HG02885 (cell line): ENCODE data around the gene SCFD1.
"Not testable (repeated sequence)": the region's sequence is repeated elsewhere in the genome, so short reads cannot be mapped to it uniquely, and the experiment has no call there.

Experiments used
- ATAC-seq: cut with Tn5 transposase; IDR thresholded peaks from one replicate; pipeline ENCODE4 v1.9.1; 2021; ENCODE audit warnings: mild to moderate bottlenecking; ENCODE audit not compliant: unreplicated experiment, poor library complexity

SCFD1 gene

GRCh38 chr14:30657050-30657449, 34.9 kb downstream of the SCFD1 start:
- ATAC-seq = no peak

DNA sequence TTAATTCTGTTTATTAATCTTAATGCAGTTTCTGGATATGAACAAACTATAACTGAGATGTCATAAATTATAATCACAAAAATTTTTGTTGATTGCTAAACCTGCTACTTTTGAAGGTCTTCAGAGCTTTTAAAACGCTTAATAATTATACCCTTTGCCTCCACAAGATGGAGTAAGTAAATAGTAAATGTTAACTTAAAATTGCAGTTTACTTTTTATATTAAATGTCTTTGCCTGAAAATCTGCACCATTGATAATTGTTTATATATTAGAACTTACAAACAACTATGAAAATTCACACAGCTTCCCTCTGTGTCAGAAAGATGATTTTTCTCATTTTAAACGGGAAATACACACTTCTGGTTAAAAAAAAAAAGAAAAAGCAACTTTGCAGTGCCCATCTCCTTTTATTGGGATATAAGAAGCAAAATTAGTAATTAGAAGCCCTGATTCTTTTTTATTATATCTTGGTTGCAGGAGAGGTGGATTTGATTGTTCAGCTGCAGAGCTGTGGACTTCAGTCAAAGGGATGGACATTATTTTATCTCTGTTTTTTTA, 35.6 kb downstream of the SCFD1 start:
- ATAC-seq = no peak

DNA sequence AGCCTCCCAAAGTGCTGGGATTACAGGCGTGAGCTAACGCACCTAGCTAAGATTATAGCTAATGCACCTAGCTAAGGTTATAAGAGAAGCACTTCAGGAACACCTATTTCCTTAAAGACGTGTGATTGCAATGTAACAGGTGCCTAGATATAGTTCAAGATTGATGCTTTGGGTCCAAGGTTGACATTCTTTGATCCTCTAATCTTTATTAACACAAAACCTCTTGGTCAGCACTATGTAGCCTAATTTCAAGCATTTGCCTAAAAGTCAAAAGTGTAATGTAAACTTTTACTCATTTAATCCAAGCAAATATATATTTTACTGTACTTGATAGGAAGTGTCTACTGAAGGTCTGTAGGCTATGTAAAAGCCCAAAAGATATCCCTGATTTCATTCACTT, 36.5 kb downstream of the SCFD1 start:
- no peak for ATAC-seq

DNA sequence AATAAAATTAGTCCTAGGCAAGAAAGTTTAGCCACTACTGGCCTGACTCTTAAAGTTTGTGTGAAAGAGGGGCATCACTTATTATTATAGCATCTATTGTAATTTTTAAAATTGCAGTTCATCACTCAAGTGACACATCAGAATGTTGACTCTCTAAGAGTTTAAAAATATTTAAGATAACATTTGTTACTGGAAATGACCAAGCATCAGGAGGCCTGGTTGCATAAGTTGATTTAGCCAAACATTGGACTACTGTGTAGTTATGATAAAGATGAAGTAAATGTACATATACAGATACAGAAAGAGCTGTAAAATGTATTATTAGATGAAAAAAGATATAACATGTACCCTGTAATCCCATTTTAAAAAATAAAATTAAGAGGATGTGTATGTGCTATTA, 47.5 kb downstream of the SCFD1 start:
- no peak for ATAC-seq

GRCh38 chr14:30673071-30673470, 51.0 kb downstream of the SCFD1 start:
- no peak for ATAC-seq

- ATAC-seq = no peak
Observed at GRCh38 chr14:30678926-30679431, 56.9 kb downstream of the SCFD1 start.

- no peak for ATAC-seq
Observed at GRCh38 chr14:30680036-30680435, 57.9 kb downstream of the SCFD1 start.

DNA sequence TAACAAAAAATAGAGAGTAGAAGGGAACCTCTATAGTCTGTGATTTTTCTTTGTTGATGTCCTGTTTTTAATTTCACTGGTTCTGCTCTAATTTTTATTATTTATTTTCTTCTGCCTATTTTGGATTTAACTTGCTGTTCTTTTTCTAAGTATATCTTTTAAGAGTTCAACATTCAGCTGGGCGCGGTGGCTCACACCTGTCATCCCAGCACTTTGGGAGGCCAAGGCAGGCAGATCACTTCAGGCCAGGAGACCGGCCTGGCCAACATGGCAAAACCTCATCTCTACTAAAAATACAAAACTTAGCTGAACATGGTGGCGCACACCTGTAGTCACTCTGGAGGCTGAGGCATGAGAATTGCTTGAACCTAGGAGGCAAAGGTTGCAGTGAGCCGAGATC, 58.7 kb downstream of the SCFD1 start:
- ATAC-seq = not testable (repeated sequence)

DNA sequence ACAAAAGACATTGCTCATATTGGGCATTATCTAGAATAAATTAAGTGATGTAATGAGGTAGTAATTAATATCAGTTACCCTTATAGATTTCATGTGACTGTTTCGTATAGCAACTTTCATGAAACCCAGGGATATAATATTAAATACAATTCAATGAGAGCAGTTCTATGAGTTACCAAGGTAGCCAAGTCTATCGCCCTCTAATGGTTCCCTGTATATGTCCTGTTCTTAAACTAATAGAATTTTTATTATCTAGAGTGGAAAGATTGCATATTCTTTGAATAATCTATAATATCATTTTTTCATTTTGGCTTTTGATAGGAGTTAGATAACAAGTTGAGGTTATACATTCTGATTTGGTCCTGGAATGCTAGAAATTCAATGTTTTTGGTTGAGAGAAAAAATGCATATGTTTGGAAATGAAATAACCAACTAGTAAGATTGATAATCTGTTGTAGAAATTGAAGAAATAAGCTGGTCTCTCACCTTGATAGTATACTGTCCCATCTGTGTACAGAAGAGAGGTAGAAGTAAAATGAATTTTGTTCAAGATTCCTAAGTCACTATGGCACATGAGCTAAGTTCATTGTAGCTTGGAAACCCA, 59.7 kb downstream of the SCFD1 start:
- no peak for ATAC-seq

DNA sequence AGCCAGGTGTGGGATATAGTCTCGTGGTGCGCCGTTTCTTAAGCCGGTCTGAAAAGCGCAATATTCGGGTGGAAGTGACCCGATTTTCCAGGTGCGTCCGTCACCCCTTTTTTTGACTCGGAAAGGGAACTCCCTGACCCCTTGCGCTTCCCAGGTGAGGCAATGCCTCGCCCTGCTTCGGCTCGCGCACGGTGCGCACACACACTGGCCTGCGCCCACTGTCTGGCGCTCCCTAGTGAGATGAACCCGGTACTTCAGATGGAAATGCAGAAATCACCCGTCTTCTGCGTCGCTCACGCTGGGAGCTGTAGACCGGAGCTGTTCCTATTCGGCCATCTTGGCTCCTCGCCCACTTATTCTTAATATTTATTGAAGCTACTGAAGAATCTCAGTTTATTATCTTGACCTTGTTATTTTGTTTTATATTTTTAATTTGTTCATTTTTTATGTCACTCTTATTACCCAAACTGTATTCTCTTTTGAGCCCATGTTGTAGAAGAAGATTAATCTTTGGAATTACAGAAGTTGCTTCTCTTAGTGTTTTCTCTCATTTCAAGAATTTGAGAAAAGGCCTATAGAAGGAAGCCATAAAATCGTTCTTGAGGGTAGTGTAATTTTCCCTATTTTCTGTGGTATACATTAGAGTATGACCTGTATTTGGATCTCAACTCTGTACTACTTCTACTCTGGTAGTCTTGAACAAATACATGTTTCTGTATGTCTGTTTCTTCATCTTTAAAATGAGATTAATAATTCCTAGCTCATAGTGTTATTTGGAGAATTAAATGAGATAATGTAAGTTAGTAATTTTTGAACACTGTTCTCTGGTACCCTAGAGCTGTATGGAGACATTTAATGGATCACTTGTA, 68.6 kb downstream of the SCFD1 start:
- not testable (repeated sequence) for ATAC-seq

GRCh38 chr14:30691751-30692398, 69.8 kb downstream of the SCFD1 start:
- ATAC-seq = no peak

- ATAC-seq = no peak
Observed at GRCh38 chr14:30692669-30693068, 70.5 kb downstream of the SCFD1 start.

GRCh38 chr14:30698463-30698862, 76.3 kb downstream of the SCFD1 start:
- no peak for ATAC-seq

DNA sequence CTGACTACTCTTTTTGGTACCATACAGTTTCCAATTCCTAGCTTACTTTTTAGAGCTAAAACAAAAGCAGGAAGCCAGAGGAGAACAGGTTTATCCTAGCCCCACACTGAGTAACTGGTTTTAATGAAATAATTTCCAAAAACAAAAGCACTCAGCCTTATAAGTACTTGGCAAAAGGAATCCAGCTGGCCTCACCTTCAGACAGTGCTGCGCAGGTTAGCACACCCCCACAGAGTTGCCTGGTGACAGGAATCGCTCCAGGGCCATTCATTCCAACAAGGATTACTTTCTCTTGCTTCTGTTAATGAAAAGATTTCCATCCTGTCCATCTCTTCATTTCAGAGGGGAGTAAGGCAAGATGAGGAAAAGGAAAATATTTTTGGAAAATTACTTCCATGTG, 84.6 kb downstream of the SCFD1 start:
- no peak for ATAC-seq

GRCh38 chr14:30708157-30708556, 86.0 kb downstream of the SCFD1 start:
- no peak for ATAC-seq

- ATAC-seq = no peak
Observed at GRCh38 chr14:30709201-30709600, 87.1 kb downstream of the SCFD1 start.

GRCh38 chr14:30710876-30711275, 88.8 kb downstream of the SCFD1 start:
- ATAC-seq = no peak

DNA sequence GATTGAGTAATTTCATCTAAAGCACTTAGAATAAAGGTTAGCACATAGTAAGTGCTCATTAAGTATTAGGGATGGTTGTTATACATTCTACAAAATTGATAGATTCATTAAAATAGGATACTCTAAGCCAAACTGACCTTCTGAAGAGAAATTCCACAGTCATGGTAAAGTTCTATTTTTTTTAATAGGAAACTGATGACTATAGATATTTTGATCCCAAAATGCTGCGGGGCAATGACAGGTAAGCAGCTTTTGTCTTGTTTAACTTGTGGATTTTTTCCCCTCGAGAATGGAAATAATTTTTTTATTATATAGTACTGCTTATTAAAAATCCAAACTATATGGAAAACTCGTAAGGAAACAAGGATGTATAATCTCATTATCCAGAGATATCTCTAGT, 97.0 kb downstream of the SCFD1 start:
- ATAC-seq = no peak

GRCh38 chr14:30725763-30726162, 103.6 kb downstream of the SCFD1 start:
- no peak for ATAC-seq

DNA sequence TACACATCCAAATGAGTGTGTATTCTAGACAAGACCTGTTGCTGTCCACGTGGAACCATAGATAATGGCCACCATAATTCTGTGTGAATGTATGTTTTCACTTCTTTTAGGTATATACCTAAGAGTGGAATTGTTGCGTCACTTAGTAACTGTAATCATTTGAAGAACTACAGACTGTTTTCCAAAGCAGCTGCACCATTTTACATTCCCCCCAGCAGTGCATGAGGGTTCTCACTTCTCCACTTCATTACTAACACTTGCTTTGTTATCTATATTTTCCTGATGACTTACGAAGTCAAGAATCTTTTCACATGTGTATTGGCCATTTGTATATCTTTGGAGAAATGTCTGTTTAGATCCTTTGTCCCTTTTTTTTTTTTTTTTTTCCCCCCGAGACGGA, 106.4 kb downstream of the SCFD1 start:
- ATAC-seq = no peak

GRCh38 chr14:30737916-30738315, 115.8 kb downstream of the SCFD1 start:
- no peak for ATAC-seq
